Activated CD8-positive, alpha-beta memory T cell treated with anti-CD3 and anti-CD28 coated beads for 1 hour (primary cell): ENCODE measurements around the gene GRB2.
"Not testable (repeated sequence)": the region's sequence is repeated elsewhere in the genome, so short reads cannot be mapped to it uniquely, and the experiment has no call there.

Source experiments
- DNase-seq, 2 donors: peaks; one replicate each; pipeline ENCODE4 v3.0.0-alpha.2; 2020; ENCODE audit warnings: low read depth in 1 of 2; ENCODE audit errors: extremely low read depth in 1 of 2

GRB2 gene

DNA sequence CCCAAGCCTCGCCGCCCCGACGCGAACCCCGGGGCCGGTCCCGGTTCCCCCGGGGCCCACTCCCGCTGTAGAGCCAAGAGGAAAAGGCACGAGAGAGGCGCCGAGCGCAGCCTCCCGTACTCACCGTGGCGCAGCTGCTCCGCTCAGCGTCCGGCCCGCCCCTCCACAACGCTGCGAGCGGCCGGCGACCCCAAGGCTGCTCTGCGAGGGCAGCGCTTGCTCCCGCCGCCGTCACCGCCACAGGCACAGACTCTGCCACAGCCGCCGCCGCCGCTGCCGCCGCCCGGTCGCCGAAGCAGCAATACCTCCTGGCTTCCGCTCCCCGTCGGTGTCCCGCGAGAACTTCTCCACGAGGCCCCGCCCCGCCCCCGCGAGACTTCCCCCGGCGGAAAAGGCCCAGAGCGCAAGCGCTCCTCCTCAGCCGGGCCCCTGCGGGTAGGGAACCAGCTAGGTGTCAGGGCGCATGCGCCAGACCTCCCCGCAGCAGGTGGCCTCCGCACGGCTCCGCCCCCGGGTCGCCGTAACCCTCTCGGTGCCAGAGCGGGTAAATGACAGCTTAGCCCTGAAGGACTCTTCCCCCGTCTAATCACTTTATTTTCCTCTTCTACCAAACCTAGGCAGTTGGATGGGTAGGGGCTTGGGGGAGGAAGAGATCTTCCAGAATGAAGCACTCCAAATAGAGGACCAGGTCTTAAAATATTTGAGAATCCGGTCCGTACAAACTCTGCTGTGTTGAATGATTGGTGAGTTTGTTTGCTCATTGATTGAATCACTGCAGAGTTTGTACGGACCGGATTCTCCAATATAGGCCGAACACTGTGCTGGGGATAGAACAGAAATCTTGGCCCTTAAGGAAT, at the start of gene GRB2:
Gene GRB2 (minus strand): TSS at position 314 of the 857 bp plus-strand sequence. CDS start 12,050 bp downstream, outside the sequence.
- peak; percentile 98 to 100 for DNase-seq

DNA sequence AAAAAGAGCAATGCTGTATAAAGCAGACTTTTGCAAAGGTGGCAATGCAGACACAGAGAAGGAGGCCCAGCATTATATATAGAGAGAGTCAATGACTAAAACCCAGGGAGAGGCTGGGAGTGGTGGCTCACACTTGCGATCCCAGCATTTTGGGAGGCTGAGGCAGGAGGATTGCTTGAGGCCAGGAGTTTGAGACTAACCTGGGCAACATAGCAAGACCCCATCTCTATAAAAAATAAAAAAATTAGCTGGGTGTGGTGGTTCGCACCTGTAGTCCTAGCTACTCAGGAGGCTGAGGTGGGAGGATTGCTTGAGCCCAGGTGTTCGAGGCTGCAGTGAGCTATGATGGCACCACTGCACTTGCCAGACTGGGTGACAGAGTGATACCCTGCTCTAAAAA, 49.2 kb upstream of the GRB2 start:
- DNase-seq: not testable (repeated sequence)

DNA sequence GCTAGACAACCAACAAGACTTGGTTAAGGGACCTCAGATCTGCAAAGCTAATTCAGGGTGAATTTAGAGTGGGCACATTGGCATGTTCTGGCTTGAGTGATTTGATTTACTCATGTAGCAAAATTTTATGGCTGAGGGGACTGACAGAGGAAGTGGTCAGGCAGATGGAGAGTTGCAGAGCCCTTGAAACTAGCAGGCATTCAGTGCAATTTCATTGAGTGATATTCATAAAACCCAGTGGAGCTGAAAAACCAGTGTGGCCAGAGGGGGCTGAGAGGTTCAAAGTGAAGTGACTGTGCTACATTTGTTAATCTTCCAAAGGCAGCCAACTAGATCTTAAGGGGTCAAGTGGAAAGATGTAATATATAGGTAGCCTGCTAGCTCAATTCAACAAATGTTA, 48.7 kb upstream of the GRB2 start:
- no peak for DNase-seq

DNA sequence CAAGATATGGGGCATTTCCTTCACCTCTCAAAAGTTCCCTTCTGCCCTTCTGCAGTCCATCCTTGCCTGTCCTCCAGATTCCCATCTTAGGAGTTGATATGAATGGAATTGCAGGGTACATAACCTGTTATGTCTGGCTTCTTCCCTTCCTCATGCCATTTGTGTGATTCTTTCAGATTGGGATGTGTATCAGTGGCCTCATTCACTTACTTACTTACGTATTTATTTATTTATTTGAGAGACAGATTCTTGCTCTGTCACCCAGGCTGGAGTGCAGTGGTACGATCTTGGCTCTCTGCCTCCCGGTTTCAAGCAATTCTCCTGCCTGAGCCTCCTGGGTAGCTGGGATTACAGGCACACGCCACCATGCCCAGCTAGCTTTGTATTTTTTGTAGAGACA, 44.8 kb upstream of the GRB2 start:
- DNase-seq: no peak

DNA sequence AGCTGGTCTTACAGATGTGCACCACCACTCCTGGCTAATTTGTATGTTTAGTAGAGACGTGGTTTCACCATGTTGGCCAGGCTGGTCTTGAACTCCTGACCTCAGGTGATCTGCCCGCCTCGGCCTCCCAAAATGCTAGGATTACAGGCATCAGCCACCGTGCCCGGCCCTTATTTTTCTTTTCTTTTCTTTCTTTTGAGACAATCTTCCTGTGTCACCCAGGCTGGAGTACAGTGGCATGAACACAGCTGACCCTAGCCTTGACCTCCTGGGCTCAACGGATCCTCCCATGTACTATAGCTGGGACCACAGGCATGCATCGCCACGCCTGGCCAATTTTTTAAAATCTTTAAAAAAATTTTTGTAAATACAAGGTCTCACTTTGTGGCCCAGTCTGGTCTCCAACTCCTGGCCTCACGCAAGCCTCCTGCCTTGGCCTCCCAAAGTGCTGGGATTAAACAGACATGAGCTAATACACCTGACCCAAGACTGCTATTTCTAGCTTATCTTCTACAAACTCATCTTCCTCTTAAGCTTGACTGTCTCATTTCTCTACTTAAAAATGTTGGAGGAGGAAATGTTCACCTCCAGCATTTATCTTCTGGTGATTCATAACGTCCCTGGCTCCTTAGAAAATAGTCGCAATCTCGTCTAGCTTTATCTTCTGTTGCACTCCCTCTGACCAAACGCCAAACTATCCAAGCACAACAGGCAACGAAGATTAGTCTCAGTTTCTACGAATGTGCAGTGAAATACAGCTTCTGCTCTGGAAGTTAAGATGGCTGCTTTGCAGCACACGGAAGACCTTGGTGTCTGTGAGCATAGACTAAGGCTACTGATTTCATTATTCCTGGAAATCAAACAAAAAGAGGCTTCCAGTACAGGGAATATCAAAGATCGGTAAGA, 42.7 kb upstream of the GRB2 start:
- no peak for DNase-seq

DNA sequence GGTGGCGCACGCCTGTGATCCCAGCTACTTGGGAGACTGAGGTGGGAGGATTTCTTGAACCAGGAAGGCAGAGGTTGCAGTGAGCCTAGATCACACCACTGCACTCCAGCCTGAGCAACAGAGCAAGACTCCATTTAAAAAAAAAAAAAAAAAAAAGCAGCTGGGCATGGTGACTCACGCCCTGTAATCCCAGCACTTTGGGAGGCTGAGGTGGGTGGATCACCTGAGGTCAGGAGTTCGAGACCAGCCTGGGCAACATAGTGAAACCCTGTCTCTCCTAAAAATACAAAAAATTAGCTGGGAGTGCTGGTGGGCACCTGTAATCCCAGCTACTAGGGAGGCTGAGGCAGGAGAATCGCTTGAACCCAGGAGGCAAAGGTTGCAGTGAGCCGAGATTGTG, 40.4 kb upstream of the GRB2 start:
- not testable (repeated sequence) for DNase-seq

DNA sequence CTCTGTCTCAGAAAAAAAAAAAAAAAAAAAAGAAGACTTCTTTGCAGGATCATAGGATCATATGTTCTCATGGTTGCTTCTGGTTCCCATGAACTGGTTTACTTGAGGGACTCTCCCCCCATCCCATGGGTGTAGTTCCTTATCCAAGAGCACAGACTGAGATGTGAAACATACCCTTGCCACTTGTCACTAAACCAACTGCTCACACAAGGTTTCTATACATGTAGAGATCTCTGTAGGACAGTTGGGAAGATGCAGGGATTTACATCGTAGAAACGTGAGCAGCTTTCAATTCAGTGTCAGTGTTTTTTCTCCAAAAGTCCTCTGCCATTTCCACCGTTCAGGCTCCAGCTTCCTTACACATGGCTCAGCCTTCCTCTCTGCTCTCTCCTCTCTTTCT, 39.8 kb upstream of the GRB2 start:
- DNase-seq: no peak

DNA sequence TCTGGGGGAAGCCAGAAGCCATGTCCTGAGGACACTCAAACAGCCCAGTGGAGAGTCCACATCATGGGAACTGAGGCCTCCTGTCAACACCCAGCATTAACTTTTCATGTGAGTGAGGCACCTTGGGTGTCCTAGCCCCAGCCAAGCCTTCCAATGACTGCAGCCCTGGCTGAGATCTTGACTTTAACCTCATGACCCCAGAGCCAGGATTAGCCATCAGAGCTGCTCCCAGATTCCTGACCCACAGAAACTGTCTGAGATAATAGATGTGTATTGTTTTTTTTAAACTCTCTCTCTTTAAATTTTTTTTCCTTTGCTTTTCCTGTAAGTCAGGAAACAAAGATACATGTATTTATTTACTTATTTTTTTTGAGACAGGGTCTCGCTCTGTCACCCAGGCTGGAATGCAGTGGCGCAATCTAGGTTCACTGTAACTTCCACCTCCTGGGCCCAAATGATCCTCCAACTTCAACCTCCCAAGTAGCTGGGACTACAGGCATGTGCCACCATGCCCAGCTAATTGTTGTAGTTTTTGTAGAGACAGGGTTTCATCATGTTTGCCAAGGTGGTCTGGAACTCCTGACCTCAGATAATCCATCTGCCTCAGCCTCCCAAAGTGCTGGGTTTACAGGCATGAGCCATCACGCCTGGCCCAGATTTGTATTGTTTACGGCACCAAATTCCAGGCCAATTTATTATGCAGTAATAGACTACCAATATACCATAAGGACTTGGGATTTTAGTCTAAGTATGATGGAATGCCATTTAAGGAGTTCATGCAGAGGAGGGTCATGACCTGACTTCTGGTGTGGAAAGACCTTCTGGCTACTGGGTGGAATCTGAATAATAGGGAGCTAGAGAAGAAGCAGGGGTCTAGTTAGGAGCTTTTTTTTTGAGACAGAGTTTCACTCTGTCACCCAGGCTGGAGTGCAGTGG, 37.0 kb upstream of the GRB2 start:
- no peak for DNase-seq

DNA sequence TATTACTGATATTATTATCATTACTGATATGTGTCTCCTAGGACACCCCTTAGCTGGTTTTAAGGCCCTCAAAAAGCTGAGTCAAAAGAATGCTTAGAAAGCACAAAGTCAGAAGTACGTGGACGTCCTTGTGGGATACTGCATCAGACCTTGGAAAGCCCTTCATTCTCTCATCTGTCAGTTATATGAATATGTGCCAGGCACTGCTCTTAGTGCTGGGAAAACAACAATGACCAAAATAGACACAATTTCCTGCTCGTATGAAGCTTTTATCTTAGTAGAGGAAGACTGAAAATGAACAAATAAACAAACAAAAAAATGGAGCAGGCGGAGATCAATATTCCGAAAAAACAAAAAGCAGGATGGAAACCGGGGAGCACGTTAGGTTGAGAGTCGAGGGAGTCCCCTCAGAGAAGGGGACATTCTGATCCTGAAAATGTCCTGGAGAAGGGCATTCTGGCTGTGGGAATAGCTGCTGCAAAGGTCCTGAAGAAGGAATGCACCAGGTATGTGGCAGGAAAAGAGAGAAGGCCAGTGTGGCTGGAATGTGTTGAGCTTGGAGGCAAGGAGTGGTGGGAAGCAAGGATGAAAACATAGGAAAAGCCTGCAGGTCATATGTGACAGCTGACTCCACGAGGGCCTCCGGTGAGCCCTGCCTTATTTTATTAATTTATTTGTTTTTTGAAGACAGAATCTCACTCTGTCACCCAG, 35.4 kb upstream of the GRB2 start:
- DNase-seq: no peak

DNA sequence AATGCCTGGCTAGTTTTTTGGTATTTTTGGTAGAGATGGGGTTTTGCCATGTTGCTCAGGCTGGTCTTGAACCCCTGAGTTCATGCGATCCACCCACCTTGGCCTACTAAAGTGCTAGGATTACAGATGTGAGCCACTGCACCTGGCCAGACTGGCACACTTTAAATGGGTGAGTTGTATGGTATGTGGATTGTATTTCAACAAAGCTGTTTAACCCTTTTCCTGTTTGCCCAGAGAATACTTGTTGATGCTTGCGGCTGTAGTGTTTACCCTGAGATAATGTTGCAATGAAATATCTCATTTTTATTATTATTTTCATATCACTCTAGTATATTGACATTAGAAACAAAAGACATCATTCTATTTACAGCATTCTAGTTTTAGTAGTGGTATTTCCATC, 33.8 kb upstream of the GRB2 start:
- DNase-seq: no peak

DNA sequence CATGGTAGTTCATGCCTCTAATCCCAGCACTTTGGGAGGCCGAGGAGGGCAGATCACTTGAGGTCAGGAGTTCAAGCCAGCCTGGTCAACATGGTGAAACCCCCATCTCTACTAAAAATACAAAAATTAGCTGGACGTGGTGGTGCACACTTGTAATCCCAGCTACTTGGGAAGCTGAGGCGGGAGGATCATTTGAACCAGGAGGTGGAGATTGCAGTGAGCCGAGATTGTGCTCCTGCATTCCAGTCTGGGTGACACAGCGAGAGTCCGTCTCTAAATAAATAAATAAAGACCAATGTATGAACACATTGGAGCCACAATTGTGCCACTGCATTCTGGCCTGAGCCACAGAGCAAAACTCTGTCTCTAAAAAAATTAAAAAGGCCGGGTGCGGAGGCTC, 31.9 kb upstream of the GRB2 start:
- not testable (repeated sequence) for DNase-seq

DNA sequence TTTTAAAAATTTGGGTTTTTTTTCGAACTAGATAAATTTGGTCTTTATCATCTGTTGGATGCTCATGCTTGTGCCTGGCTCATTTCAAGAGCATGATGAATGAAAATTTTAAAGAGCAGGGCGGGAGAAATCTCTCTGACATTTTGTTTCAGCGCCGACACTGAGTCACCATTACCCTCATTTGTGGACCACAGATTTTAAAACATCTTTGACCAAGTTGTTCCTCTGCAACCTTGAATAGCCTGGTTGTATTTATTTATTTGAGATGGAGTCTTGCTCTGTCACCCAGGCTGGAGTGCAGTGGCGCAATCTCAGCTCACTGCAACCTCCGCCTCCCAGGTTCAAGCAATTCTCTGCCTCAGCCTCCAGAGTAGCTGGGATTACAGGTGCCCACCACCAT, 29.0 kb upstream of the GRB2 start:
- not testable (repeated sequence) for DNase-seq

DNA sequence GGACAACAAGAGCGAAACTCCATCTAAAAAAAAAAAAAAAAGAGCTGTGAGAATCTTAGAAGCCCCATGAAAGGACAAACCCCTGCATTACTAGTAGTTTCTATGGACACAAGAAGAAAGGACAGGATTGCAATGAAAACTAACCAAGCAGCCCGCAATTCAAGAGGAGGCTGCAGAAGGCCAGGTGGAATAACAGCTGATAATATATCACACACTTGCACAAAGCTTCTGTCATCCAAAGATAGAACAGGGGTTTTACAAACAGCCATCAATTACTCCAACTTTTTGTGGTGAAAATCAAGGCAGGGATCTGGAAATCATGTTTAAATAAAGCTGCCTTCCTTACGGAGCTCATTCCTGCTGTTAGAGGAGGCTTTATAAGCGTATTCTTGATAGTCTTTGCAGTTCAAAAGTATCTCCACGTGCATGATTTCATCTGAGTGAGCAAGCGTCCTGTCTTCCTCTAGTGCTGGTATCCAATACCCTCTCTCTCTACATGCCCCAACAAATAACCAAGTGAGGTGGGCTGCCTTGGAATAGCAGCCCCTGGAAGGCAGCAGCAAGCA, 27.8 kb upstream of the GRB2 start:
- DNase-seq: no peak

DNA sequence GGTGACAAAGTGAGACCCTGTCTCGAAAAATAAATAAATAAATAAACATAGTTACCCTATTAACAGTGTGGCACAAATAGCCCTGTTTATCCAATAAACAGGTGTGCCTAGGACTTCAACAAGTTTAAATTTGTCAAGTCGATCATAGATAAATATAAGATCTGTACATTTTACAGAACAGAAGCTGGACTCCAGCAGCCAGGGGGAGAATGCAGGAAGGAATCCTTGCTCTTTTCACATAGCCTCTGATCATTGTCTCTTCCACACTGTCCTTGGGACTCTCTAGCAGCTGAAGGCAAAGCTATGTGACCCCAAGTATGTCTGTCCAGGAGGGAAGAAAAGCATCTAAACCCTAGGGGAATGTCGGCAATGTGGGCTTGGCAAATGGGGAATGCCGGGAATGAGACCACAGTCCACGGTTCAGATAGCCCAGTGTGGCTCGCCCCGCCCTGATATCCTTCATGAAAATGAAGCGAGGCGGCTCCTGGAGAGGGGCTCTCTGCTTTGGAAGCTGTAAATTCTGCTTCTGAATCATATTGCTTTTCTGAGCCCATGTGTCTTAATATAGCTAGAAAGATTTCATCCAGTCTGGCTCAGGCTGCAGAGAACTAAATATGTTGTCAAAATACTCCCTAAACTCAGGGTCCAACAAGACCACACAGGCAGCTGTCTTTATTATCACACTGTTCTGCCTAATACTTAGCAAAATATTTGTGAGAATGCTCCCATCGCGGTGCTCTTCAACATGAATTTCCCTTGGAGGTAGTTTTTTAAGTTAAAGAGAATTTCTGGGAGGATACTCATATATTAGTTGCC, 24.9 kb upstream of the GRB2 start:
- no peak for DNase-seq

DNA sequence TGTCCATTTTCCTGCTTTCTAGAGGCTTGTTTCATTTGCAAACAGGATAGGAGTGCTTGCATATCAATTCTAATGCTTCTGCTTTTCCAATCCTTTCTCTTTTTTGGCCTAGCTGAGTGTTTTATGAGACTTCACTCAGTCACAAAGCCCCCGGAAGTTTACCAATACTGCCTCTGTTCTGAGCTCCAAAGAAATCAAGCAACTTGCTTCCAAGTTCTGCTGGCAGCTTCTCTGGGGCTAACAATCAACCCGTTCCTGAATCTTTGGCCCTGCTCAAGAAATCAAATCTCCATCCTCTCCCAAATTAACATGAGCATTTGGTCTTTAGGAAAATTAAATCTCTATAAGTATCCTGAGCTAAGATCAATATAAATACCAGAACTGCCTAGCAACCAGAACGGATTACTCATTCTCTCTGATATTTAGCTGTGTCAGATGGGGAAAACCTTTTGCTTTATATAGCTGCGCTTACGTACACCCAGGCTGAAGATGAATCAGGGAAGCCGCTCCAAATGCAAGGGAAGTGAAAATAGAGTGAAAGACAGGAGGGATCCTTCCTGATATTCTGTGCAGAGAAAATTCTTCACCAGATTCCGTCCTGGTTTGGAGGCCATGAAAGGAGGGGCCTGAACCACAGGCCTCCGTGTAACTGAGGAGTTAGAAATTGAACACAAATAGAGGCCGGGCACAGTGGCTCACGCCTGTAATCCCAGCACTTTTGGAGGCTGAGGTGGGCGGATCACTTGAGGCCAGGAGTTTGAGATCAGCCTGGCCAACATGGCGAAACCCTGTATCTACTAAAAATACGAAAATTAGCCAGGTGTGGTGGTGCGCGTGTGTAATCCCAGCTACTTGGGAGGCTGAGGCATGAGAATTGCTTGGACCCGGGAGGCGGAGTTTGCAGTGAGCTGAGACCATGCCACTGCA, 23.3 kb upstream of the GRB2 start:
- DNase-seq: no peak

DNA sequence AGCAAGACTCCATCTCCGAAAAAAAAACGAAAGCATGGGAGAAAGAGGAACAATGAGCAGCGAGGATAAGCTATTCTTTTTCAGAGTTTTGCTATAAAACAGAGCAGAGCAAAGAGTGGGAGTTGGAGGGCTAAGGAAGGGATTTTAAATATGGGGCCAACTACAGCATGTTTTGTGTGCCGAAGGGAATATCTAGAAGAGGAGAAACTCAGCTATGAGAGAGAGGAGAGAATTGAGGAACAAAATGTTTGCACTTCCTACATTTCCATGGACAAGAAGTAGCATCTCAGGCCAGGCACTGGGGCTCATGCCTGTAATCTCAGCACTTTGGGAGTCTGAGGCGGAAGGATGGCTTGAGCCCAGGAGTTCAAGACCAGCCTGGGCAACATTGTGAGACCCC, 13.1 kb upstream of the GRB2 start:
- DNase-seq: no peak

DNA sequence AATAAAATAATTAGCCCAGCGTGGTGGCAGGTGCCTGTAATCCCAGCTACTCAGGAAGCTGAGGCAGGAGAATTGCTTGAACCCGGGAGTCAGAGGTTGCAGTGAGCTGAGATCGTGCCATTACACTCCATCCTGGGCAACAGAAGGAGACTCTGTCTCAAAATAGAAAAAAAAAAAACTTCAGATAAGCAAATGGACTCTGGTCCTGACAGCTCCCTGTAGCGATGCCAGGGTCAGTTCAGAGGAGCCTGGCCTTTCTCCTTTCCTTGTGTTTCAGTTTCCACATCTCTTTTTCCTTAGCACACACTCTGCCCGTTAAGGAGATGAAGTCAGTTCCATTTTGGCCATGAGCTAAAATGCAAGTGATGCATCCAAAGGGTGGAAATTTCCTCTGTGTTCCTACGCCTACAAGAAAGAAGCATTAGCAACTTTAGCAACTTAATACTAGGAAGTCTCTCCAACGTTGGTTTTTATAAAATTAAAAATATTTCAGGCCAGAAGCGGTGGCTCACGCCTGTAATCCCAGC, 11.6 kb upstream of the GRB2 start:
- DNase-seq: no peak

DNA sequence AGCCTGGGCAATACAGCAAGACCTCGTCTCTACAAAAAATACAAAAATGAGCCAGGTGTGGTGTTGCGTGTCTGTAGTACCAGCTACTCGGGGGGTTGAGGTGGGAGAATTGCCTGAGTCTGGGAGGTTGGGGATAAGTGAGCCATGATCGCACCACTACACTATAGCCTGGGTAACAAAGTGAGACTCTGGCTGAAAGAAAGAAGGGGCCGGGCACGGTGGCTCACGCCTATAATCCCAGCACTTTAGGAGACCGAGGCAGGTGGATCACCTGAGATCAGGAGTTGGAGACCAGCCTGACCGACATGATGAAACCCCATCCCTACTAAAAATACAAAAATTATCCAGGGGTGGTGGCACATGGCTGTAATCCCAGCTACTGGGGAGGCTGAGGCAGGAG, 10.5 kb upstream of the GRB2 start:
- no peak for DNase-seq
